Astrocyte (in vitro differentiated cells and primary cell): ENCODE data around the gene COPE.

ENCODE experiments used
- CTCF ChIP-seq: IDR thresholded peaks from 2 replicates; pipeline ENCODE4 v1.5.1; 2011; ENCODE audit warnings: low read depth, mild to moderate bottlenecking, inconsistent platforms, low read length, moderate library complexity; ENCODE audit not compliant: insufficient read depth
- EZH2 ChIP-seq: IDR thresholded peaks from 2 replicates; pipeline ENCODE4 v1.6.1; 2012; ENCODE audit warnings: mild to moderate bottlenecking, low read length, inconsistent platforms; ENCODE audit not compliant: insufficient read depth

GRCh38 chr19:18928018-18928805 lies 9.0 kb upstream of the COPE start:
- TF ChIP-seq CTCF = no peak
- TF ChIP-seq EZH2 = no peak
